ENCODE measurements around the gene GALNT8.

DNA sequence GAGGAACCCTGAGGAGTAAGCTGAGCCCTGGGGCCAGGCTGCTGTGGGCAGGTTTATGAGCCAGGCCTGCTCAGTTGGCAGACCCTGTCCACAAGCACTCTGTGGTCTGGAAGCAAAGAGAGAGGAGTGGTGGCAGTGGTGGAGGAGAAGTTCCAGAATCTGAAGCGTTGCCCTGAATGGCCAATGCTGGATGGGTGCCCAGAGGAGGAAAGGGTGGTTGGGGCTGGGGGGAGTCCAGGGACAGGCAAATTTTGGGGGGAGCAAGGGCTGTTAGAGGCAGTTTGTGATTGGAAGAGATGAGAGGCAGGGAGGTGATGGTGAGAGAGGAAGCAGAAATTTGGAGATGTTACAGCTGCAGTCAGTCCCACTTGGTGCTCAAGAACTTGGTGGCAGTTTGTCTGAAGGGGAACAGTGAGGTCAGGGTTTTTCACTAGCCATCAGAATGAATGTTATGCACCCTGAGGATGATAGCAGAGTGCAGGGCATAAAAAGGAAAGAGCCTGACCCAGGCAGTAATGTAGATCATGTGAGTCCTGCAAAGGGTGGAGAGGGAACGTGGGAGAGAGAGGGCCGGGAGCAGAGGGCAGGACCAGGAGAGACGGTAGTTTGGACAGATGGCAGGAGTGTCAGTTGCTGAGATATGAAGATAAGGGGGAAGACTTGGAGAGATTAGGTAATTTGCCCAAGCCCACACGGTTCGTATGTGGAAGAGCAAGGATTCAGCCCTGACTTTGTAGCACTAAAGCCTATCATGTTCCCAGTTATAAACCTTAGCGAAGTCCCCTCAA lies 51.2 kb downstream of the GALNT8 start:
- TF ChIP-seq, protein P1, sequence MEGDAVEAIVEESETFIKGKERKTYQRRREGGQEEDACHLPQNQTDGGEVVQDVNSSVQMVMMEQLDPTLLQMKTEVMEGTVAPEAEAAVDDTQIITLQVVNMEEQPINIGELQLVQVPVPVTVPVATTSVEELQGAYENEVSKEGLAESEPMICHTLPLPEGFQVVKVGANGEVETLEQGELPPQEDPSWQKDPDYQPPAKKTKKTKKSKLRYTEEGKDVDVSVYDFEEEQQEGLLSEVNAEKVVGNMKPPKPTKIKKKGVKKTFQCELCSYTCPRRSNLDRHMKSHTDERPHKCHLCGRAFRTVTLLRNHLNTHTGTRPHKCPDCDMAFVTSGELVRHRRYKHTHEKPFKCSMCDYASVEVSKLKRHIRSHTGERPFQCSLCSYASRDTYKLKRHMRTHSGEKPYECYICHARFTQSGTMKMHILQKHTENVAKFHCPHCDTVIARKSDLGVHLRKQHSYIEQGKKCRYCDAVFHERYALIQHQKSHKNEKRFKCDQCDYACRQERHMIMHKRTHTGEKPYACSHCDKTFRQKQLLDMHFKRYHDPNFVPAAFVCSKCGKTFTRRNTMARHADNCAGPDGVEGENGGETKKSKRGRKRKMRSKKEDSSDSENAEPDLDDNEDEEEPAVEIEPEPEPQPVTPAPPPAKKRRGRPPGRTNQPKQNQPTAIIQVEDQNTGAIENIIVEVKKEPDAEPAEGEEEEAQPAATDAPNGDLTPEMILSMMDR (IDR thresholded peaks at IDR 0.05; ENCODE audit: low read depth, low read length) = no peak
- no peak for TF ChIP-seq EZH2phosphoT487 (IDR thresholded peaks at IDR 0.05; ENCODE audit: low read depth)

Data from OCI-LY3 (cell line).